ENCODE data around the gene MYO15B. TPM values are rescaled to one million over a fixed set of nuclear protein-coding genes. Genes with fewer than 3 reads are reported as not detected.

MYO15B gene
- total and polyA plus RNA-seq, 2 of the 13 experiments (the other 11 are each of a cell fraction or from before 2014, with no cell fraction given) = 2.8 to 8.1 TPM

GRCh38 chr17:75601057-75601987 is 13.7 kb downstream of the MYO15B start (continued):
- TF ChIP-seq TIGD3 (CRISPR knock-in tag; IDR thresholded peaks at IDR 0.05; ENCODE audit: borderline replicate concordance) = no peak
- no peak for TF ChIP-seq NR0B2 (CRISPR knock-in tag; IDR thresholded peaks at IDR 0.05)
- no peak for TF ChIP-seq ZBTB8A (CRISPR knock-in tag; IDR thresholded peaks at IDR 0.05; ENCODE audit: borderline replicate concordance, low read depth)
- peak; percentile 51; the same call in 1 of the 2 replicates for TF ChIP-seq ZNF589 (CRISPR knock-in tag; conservative IDR thresholded peaks at IDR 0.05)
- no peak for TF ChIP-seq ZEB1 (IDR thresholded peaks at IDR 0.05; ENCODE audit: insufficient replicate concordance, low read depth)
- no peak for TF ChIP-seq HIC2 (CRISPR knock-in tag; IDR thresholded peaks at IDR 0.05; ENCODE audit: low read depth)
- no peak for TF ChIP-seq ZNF7 (CRISPR knock-in tag; IDR thresholded peaks at IDR 0.05)
- TF ChIP-seq, protein P1, sequence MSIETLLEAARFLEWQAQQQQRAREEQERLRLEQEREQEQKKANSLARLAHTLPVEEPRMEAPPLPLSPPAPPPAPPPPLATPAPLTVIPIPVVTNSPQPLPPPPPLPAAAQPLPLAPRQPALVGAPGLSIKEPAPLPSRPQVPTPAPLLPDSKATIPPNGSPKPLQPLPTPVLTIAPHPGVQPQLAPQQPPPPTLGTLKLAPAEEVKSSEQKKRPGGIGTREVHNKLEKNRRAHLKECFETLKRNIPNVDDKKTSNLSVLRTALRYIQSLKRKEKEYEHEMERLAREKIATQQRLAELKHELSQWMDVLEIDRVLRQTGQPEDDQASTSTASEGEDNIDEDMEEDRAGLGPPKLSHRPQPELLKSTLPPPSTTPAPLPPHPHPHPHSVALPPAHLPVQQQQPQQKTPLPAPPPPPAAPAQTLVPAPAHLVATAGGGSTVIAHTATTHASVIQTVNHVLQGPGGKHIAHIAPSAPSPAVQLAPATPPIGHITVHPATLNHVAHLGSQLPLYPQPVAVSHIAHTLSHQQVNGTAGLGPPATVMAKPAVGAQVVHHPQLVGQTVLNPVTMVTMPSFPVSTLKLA (IDR thresholded peaks at IDR 0.05) = peak; percentile 36; the same call in 1 of the 2 replicates
- no peak for TF ChIP-seq ZFP41 (CRISPR knock-in tag; IDR thresholded peaks at IDR 0.05; ENCODE audit: borderline replicate concordance)
- no peak for TF ChIP-seq ZBTB46 (CRISPR knock-in tag; IDR thresholded peaks at IDR 0.05; ENCODE audit: borderline replicate concordance)
- no peak for TF ChIP-seq SOX5 (CRISPR knock-in tag; IDR thresholded peaks at IDR 0.05; ENCODE audit: borderline replicate concordance)
- no peak for TF ChIP-seq HHEX (CRISPR knock-in tag; IDR thresholded peaks at IDR 0.05)
- no peak for TF ChIP-seq ZFYVE20 (CRISPR knock-in tag; IDR thresholded peaks at IDR 0.05; ENCODE audit: borderline replicate concordance, low read depth)
- TF ChIP-seq, protein P2, sequence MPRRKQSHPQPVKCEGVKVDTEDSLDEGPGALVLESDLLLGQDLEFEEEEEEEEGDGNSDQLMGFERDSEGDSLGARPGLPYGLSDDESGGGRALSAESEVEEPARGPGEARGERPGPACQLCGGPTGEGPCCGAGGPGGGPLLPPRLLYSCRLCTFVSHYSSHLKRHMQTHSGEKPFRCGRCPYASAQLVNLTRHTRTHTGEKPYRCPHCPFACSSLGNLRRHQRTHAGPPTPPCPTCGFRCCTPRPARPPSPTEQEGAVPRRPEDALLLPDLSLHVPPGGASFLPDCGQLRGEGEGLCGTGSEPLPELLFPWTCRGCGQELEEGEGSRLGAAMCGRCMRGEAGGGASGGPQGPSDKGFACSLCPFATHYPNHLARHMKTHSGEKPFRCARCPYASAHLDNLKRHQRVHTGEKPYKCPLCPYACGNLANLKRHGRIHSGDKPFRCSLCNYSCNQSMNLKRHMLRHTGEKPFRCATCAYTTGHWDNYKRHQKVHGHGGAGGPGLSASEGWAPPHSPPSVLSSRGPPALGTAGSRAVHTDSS (CRISPR knock-in tag; conservative IDR thresholded peaks at IDR 0.05) = no peak
- TF ChIP-seq ZNF329 (CRISPR knock-in tag; IDR thresholded peaks at IDR 0.05; ENCODE audit: low read depth) = no peak
- TF ChIP-seq ATF7 (IDR thresholded peaks at IDR 0.05) = no peak
- no peak for TF ChIP-seq ATF7 (CRISPR knock-in tag; IDR thresholded peaks at IDR 0.05)

All from HepG2 (cell line).